HG02588 (cell line): Measurements from ENCODE around the gene LTA4H.

Experiments used
- ATAC-seq: cut with Tn5 transposase; IDR thresholded peaks from one replicate; pipeline ENCODE4 v1.9.1; 2021; ENCODE audit warnings: mild to moderate bottlenecking, moderate library complexity; ENCODE audit not compliant: unreplicated experiment

The LTA4H gene

DNA sequence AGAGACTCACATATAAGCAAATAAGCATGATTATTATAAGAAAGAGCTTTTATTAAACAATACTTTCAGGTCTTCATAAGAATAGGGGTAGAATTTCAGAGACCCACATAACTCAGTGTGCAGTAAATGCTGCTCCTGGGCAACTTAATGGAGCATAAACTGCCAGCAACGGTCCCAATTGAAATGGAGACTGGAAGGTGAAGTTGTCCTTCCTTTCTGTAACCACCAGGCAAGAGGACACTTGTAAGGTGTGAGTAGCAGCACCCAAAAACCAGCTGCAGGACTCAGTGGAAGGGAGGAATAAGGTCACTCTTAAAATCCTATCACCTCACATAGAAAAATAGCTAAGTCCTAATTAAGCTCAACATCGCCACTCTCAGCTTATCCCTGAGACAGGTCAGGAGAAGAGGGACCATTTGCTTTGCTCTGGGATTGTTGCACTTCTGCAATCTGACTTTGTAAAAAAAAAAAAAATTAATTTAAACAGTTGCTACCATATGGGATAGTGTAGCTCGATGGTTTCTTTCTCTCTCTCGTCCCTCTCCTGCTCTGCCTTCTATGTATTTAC is 22.7 kb upstream of the LTA4H start:
- ATAC-seq: no peak

DNA sequence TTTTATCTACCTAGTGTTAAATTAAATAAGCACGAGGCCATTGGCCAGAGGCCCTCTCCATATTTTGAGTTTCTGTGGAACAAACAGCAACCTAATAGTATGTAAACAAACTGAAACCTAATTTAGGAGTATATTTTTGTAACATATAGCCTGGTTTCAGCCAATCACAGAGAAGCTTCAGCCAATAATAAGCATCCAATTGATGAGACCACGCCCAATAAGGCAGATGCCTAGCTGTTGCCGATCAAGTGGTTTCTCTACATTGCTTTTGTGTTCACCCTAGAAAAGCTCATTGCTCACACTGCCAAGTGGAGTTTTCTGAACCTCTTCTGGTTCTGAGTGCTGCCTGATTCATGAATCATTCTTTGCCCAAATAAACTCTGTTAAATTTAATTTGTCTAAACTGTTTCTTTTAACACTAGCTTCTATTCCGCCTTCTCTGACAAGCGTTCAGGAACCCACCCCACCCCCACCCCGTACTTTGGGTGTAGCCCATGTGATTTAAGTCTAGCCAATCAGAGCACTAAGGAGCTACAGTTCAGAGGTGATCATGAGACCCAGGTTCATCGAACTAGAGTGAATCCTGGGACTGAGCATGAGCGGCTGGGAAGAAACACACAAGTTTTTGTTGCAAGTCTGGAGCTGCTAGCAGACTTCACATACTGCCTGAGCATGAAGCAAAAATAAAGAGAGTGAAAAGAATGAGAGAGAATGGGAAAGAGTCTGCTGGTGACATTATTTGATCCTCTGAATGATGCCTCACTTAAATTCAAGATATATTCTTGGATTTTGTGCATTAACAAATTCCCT is 21.5 kb upstream of the LTA4H start:
- no peak for ATAC-seq

DNA sequence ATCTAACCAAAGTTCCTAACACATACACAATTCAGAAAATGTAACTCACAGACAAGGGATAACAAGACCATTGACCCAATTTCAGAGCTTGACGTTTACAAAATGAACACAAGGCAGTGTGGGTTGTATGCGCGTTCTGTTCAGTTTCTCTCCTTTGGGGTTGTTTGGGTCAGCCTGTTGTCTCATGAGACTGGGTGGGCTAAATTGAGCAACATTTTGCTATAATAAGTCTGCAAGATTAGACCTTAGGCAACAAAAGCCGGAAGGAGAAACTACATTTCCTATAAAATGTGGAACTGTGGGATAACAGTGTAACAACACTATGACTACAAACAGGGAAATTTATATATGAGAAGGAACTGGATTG is 18.8 kb upstream of the LTA4H start:
- ATAC-seq: no peak

DNA sequence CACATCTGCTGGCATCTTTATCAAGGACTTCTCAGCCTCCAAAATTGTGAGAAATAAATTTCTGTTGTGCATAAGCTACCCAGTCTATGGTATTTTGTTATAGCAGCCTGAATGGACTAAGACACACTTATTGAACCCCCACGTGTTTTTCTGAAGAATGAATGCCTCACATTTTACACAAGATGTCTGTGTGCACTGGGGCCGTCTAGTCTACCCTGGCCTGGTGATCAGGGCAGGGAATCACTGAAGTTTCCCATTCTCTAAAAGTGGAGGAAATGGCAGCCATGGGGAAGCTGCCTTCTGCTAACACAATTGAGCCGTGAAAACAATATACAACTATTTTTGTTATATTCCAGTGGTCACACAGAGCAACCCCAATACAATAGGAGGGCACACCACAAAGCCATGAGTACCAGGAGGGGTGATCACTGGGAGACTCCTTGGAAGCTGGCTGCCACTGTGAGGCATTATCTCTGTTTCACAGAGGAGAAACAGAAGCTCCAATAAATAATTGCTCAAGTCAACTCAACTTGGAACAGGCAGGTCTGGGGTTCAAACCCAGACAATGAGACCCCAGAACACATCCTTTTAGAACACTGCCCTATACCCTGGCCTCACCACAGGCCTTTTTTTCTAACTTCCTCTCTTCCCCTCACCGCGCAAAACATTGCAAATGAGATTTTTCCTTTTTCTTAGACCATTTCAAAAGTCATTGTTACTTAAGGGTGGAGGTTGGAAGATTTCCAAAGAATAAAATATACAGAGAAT is 18.3 kb upstream of the LTA4H start:
- no peak for ATAC-seq

DNA sequence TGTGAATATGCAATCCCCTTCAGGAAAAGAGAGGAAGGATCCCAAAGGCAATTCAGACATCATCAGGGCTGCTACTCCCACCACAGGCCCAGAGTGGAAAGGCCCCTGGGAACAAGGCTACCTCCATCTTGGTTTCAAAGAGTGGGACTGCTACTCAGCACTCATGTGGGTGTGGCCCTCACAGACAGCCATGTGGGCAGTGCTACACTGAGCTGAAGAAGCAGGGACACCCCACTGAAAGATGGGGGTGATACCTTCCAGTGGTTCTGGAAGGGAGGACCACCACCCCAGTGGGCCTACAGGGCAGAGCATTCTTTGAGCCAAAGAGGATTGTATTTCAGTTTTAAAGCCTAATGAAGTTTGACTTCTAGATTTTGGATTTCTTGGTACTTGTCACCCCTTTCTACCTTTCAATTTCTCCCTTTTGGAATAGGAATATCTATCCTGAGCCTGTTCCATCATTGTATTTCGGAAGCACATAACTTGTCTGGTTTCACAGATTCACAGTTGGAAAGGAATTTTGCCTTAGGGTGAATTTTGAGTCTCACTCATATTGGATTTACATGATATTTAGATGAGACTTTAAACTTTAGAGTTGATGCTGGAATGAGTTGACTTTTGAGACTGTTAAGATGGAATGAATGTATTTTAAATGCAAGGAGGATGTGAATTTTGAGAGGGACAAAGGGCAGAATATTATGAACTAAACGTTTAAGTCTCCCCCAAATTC is 16.5 kb upstream of the LTA4H start:
- no peak for ATAC-seq

DNA sequence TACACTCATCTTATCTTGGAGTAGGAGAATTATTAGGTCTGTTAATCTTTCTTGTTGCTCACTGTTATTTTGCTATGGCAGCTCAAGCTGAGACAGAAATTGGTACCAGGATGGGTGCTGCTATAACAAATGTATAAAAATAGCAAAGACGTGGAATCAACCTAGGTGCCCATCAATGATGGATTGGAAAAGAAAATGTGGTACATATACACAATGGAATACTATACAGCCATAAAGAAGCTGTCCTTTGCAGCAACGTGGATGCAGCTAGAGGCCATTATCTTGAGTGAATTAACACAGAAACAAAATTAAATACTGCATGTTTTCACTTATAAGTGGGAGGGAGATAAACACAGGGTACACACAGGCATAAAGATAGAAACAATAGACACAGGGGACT is 14.8 kb upstream of the LTA4H start:
- ATAC-seq: no peak

DNA sequence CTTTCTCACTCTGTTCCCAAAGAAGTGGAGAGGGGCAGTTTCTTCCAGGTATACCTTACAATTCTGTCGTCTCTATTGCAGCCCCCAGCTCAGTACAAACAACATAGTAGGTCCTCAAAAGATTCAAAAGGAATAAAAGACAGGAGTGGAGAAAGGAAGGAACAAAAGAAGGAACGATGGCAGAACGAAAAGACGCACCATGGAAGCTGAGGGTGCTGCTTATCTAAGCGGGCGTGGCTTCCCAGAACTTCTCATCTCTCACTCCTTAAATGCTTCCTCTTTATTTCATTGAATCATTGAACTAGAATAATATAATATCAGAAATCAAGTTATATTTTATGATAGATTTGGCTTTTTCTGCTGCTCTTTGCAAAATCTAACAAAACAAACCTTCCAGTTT is 13.7 kb upstream of the LTA4H start:
- no peak for ATAC-seq

DNA sequence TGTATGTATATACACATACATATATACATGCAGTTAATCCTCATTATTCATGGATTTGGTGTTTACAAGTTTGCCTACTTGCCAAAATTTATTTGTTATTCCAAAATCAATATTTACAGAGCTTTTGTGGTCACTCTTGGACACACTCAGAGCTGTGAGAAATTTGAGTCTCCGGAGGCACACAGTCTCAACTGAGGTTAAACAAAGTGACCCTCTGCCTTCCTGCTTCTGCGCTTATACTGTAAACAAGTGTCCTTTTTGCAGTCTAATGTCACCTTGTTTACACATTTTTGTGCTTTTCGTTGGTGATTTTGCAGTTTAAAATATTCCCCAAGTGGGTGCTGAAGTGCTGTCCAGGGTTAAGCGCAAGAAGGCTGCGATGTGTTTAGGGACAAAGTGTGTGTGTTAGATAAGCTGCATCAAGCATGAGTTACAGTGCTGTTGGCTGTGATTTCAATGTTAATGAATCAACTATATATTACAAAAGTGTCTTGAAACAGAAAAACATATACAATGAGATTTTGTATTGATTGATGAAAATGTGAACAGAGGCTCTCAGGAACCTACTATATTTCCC is 13.1 kb upstream of the LTA4H start:
- no peak for ATAC-seq

DNA sequence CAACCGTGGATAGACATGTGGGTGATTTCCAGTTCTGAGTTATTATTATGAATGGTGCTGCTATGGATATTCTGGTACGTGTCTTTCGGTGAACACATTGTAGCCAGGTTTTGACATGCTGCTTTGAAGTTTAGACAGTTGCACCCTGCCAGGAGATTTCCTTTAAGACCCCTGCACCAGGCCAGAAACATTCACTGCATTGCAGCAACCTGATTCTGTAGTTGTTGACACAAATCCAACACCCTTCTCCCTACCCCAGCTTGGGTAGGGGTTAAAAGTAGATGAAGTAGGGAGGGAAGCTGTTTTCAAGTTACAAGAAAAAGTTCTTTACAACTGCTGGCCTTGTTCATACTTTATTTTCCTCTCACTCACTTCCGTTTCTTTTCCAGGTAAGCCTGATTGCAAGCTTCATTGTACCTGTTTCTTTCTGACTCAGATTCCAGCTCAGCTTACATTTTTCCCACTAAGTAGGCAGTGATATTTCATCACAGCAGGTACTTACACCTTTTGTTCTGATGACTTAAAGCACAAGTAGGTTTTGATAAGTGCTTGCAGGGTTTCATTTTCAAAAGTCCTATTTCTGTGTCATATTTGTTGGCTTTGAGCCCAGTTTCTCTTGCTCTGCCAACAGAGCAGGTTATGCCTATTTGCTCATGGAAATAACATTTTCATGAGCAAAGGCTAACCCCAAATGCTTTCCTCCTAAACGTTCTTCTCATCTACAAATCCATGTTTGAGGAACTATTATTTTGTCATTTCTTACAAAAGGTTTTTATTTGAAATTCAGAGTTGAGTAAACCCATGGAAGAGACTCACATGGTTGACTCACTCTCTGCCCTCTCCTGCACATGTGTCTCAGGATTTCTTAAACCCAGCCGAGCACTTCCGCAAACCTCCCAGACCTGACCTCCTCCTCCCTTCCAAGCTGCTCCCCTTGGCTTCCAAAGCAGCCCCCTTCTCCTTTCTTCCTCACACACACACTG is 12.1 kb upstream of the LTA4H start:
- peak; percentile 75 for ATAC-seq

DNA sequence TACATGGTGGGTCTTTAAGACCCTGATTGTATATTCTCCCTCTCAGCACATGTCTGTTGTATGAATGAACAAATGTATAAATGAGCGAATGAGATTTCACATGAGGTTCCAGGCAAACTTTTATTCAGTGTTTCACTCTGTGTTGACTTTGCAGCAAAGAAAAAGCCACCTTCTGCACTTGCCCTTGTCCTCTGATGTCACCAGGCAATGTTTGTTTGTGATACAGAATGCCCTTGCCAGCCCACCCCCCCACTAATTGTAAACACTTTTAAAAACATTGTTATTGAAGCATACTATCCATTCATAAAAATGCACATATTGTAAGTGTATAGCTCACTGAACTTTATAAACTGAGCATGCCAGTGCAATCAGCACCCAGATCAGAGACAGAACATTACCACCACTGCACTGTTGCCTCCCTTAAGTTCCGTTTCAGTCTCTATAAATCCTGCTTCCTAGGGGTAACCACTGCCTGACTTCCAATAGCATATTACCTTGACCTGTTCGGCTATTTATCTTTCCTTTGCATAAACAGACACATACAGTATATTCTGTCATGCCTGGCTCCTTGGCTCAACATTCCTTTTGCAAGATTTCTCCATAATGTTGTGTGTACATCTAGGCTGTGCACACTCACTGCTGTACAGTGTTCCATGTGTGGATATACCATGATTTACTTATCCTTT is 11.3 kb upstream of the LTA4H start:
- ATAC-seq: peak; percentile 4

DNA sequence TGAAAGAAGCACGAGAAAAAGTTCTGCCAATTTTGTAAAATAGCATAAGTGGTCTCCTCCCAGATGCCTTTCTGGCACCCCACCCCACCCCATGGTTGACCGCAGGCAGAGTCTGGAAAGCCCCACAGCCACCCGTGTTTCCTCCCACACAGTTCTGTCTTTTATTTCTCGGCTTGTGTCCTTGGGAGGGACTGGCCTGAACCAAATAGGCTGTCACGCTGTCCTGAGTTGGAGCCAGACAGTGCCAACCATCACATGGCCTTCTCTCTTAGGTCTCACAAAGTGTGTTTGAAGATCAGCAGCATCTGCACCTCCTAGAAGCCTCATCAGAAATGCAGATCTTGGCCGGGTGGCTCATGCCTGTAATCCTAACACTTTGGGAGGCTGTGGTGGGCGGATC is 10.2 kb upstream of the LTA4H start:
- no peak for ATAC-seq

DNA sequence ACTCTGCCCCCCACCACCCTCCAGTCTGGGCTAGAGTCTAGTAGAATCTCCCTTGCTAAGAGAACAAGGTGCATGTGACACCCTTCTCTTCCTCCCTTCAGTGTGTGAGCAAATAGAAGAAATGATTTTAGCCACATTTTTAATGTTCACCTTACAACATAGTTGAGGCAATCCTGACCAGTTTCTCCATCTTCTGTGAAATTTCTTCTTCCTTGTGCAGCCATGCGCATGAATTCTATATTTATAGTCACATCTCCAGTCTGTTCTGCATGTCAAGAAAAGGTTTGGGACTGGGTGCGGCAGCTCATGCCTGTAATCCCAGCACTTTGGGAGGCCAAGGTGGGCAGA is 9.5 kb upstream of the LTA4H start:
- no peak for ATAC-seq

DNA sequence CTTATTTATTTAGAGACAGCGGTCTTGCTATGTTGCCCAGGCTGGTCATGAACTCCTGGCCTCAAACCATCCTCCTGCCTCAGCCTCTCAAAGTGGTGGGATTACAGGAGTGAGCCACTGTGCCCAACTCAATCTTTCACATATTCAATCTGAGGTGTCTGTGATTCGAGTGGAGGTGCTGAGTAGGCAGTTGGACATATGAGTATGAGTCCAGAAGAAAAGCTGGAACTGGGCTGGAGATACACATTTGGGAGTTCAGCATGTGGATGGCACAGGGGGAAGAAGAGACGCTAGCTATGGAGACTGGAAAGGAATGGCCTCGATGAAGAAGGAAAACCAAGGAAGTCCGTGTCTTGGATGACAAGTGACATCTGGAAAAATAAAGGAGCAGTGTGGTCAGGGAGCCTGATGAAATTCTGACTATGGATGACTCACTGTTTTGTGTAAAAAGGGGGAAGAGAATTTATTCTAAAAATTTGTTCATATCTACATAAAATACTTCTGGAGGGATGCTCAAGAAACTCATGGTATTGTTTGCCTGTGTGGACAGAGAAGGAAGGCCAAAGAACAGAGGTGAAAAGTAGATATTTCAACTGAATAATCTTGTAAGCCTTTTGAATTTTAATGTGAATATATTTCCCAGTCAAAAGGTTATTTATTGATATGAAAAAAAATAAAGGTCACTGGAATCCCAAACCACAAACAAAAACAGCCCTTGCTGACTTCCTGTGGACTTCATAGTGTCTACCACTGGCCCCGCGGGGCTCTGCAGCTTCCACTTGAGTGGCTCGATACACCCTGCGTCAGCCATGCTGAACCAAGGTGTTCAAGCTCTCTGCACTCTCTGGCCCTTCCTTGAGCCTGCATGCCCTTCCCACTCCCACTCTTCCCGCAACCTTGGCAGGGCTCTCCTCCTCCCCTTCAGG is 8.9 kb upstream of the LTA4H start:
- ATAC-seq: no peak

DNA sequence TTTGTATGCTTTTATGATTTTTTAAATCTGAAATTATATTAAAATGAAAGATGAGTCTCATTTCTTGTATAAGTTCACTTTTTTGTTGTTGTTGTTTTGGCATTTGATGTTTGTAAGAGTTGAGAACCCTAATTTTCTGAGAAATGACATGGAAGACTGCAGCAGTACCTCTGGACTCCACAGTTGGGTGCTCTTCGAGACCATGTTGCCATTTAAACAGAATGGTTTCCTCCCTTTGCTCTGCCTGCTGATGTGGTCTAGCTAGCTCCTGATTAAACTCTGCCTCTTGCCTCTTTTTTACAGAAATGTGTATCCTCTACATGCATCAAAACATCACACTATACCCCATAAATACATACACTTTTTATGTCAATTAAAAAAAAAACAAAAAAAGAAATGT is 5.8 kb upstream of the LTA4H start:
- no peak for ATAC-seq

DNA sequence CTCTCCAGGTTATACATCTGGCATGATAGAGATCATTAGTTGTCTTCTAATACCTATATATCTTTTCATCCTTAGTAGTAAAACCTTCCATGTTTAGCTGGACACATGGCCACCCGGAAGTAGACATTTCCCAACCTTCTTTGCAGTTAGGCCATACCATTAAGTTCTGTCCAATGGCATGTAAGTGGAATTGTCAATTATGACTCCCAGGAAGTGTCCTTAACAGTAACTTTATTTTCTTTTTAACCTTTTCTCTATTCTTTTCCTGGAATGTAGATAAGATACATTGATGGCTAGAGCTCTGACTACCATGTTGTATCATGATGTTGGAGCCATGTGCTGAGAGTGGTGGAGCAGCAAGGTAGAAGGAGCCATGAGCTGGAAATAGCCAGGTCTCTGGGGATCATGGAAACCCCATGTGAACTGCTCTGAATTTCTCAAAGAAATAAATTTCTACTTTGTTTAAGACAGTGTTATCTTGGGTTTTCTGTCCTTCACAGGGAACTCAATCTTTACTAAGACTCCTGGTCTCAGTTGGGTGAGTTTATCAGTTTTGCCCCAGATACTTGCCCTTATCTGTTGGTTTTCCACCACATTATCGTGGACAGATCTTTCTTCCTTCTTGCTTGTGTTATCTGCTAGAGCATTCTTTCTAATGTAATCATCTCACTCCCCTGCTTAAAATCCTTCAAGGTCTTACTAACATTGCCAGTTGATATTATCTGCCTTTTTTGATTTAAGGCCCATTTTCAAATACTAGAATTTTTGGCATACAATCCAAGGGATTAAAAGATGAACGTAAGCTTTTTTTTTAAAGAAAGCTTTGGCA is 5.1 kb upstream of the LTA4H start:
- no peak for ATAC-seq

DNA sequence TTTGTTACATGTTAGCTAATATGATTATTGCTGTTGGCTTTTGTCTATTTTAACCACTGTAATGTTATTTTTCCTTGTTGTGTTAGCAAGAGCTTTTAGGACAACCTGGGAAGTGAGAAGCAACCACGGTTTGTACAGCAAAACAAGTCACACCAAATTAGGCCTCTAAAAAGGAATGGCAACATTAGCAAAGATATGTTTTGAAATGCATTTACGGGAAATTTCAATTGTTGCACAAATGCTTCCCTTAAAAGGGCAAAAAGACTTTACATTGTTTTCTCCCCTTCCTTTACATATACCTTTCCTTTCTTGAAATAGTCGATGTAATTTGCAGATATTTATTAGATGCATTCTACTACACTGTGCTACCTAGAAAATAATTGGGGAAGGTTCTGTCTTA is 4.1 kb upstream of the LTA4H start:
- no peak for ATAC-seq

DNA sequence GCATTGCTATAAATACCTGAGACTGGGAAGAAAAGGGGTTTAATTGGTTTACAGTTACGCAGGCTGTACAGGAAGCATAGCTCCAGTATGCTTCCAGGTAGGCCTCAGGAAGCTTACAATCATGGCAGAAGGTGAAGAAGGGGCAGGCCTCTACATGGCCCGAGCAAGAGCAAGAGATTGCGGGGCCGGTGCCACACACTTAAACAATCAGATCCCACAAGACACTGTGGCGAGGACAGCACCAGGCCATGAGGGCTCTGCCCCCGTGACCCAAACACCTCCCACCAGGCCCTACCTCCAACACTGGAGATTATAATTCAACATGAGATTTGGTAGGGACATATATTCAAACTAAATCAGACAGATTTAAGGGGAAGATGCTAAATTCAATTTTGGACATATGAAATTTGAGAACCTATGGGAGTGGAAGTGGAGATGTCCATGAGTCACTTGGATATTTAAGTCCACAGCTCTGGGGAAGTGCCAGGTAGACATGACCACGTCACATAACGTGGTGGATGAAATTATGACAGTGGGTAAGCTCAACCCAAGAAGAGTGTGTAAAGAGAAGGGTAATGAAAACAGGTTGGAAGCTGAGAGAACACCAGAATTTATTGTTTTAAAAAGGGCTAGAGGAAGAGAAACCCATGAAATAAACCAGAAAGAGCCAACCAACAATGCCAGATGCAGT is 1.5 kb upstream of the LTA4H start:
- ATAC-seq: no peak
